ENCODE results near the gene ETF1.

ETF1 gene

GRCh38 chr5:138560971-138561370, 17.9 kb upstream of the ETF1 start:
- DNase-seq = no peak

- DNase-seq = no peak
These were observed 16.9 kb upstream of the ETF1 start for GRCh38 chr5:138559937-138560336.

GRCh38 chr5:138557677-138558076, 14.6 kb upstream of the ETF1 start:
- no peak for DNase-seq

GRCh38 chr5:138554143-138554542, 11.1 kb upstream of the ETF1 start:
- DNase-seq = no peak

- DNase-seq = no peak
These were observed 10.5 kb upstream of the ETF1 start for GRCh38 chr5:138553437-138554095.

GRCh38 chr5:138552657-138553056, 9.6 kb upstream of the ETF1 start:
- no peak for DNase-seq

- no peak for DNase-seq
These were observed 6.4 kb upstream of the ETF1 start for GRCh38 chr5:138549414-138549813.

GRCh38 chr5:138545919-138546562, 3.0 kb upstream of the ETF1 start:
- DNase-seq = no peak

- DNase-seq = no peak
These were observed 1.4 kb upstream of the ETF1 start for GRCh38 chr5:138544181-138545134.

GRCh38 chr5:138543730-138544104, 681 bp upstream of the ETF1 start:
- no peak for DNase-seq

GRCh38 chr5:138542180-138542955, 668 bp downstream of the ETF1 start:
- DNase-seq = no peak

GRCh38 chr5:138541511-138542179, 1.4 kb downstream of the ETF1 start:
- no peak for DNase-seq

- no peak for DNase-seq
These were observed 3.2 kb downstream of the ETF1 start for GRCh38 chr5:138539791-138540190.

GRCh38 chr5:138538943-138539627, 4.0 kb downstream of the ETF1 start:
- no peak for DNase-seq

- no peak for DNase-seq
These were observed 6.2 kb downstream of the ETF1 start for GRCh38 chr5:138536665-138537315.

- no peak for DNase-seq
These were observed 6.8 kb downstream of the ETF1 start for GRCh38 chr5:138536215-138536614.

GRCh38 chr5:138533973-138534941, 8.8 kb downstream of the ETF1 start:
- DNase-seq = no peak

- no peak for DNase-seq
These were observed 13.2 kb downstream of the ETF1 start for GRCh38 chr5:138529812-138530211.

GRCh38 chr5:138528744-138529469, 14.1 kb downstream of the ETF1 start:
- no peak for DNase-seq

Data from NCI-H1436 treated with DMSO at 0.1 percent for 48 hours (cell line).